ENCODE measurements around the gene INO80E. TPM values are rescaled to one million over a fixed set of nuclear protein-coding genes. Genes with fewer than 3 reads are reported as not detected.

INO80E gene
- total and polyA plus RNA-seq, 2 of the 8 experiments (the other 6 are each of a cell fraction or from before 2014, with no cell fraction given), result 43.0 to 91.2 TPM

DNA sequence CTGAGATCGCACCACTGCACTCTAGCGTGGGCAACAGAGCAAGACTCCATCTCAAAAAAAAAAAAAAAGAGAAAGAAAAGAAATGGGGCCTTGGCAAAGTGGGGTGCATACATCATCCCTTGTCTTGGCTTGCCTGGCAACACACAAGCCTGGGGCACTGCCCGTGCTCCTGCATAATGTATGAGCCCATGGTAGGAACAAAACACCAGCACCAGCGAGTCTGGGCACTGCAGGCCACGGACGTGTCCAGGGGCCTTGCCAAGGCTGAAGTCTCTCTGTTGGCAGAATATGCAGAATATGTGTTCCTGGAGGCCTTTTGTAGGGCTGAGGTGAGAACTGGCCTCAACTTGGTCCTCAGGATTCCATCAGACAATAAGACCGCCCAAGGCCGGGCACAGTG, 53.8 kb downstream of the INO80E start:
- Histone ChIP-seq H2AK5ac (ENCODE audit: low read depth, low read length) (no peak overlapping the region), H3K27me3 (replicated peaks in 1 of 4; ENCODE audit: control insufficient read depth in 3 of 4, extremely low read depth in 1 of 4, insufficient read depth in 3 of 4, low read length in 3 of 4) (peaks cover 0 to 9% (median 2%) of the 10 kb centered on the region in 4 experiments; a peak in 2 of 7 replicates), H2BK20ac (ENCODE audit: low read length) (no peak overlapping the region), H3K14ac (ENCODE audit: insufficient read length) (no peak overlapping the region), H3K23ac (ENCODE audit: insufficient read length) (no peak overlapping the region), H4K8ac (ENCODE audit: extremely low read depth, insufficient read depth, low read length) (peak overlapping the region; percentile 64; the same call in 1 of the 2 replicates), H3K23me2 (ENCODE audit: low read depth, low read length) (peaks cover 13% of the 10 kb centered on the region), H3K4me1 (replicated peaks in 1 of 4; ENCODE audit: control insufficient read depth in 3 of 4, insufficient read depth in 4 of 4, low read length in 3 of 4) (peaks cover 0 to 4% (median 2%) of the 10 kb centered on the region in 4 experiments; a peak in 3 of 7 replicates), H2AFZ (ENCODE audit: low read length) (no peak overlapping the region), H3K18ac (ENCODE audit: extremely low read depth, low read length) (no peak overlapping the region), H3K4ac (replicated peaks; ENCODE audit: insufficient read length, low read depth, low read length) (no peak overlapping the region), H3K9ac (replicated peaks in 1 of 4; ENCODE audit: extremely low read depth in 1 of 4, low read depth in 3 of 4, low read length in 3 of 4) (no peak overlapping the region), H2BK15ac (ENCODE audit: low read length) (no peak overlapping the region), H3K79me1 (ENCODE audit: low read depth, low read length) (peaks cover 3% of the 10 kb centered on the region; the same call in 1 of the 2 replicates), H3K36me3 (ENCODE audit: control insufficient read depth in 2 of 4, insufficient read depth in 4 of 4, low read length in 3 of 4) (no peaks in the 10 kb centered on the region), H3K56ac (replicated peaks; ENCODE audit: insufficient read length, low read depth, low read length) (no peak overlapping the region), H3K4me2 (ENCODE audit: insufficient read depth in 1 of 2, low read depth in 2 of 2, low read length in 2 of 2) (no peak overlapping the region), H2BK5ac (ENCODE audit: low read depth, low read length) (no peak overlapping the region), H3K27ac (ENCODE audit: low read depth, low read length) (no peak overlapping the region), H4K20me1 (replicated peaks in 1 of 2; ENCODE audit: control insufficient read depth in 1 of 2, insufficient read depth in 2 of 2, low read length in 2 of 2) (peaks cover 0 to 5% of the 10 kb centered on the region in 2 experiments), H2BK12ac (ENCODE audit: low read depth, low read length) (no peak overlapping the region), H3K79me2 (ENCODE audit: control insufficient read depth in 1 of 2, insufficient read depth in 2 of 2, low read length in 2 of 2) (no peaks in the 10 kb centered on the region), H3K9me3 (ENCODE audit: insufficient read depth in 2 of 2, low read depth in 1 of 2, low read length in 1 of 2) (no peaks in the 10 kb centered on the region), H2BK120ac (replicated peaks; ENCODE audit: low read depth, low read length) (no peak overlapping the region), H3K4me3 (ENCODE audit: extremely low read depth in 1 of 4, insufficient read depth in 2 of 4, low read depth in 3 of 4, low read length in 4 of 4) (no peak overlapping the region), H4K91ac (replicated peaks; ENCODE audit: insufficient read length, low read length) (no peak overlapping the region), H4K5ac (ENCODE audit: insufficient read length, low read depth, low read length) (no peak overlapping the region)
- no peak for FAIRE-seq
- ChIA-PET POLR2A (ENCODE audit: partially characterized antibody) (no interaction called here), CTCF (ENCODE audit: partially characterized antibody) (interaction anchor here (1.7 to 6.1 kb wide), 2 partner anchors 12 to 18 kb away, joined by 3 to 23 read pairs; partner anchors contain the start of gene TLCD3B)
- DNase-seq (ENCODE audit: low read depth in 1 of 2, low spot score in 2 of 2), result no peak
- 88% methylated on average over 8 of the region's 8 CpGs; no CpG with 5 or more reads in 1 of the 2 experiments for WGBS, 2 experiments (ENCODE audit: extremely low coverage in 1 of 2, insufficient coverage in 1 of 2, insufficient read length in 1 of 2, insufficient replicate concordance in 2 of 2, low coverage in 1 of 2, low lambda C conversion rate in 2 of 2, missing lambda C conversion rate in 1 of 2)
- TF ChIP-seq RXRA (IDR thresholded peaks at IDR 0.05; ENCODE audit: insufficient read depth, low read depth, low read length), result no peak
- TF ChIP-seq TCF12 (IDR thresholded peaks at IDR 0.05; ENCODE audit: low read depth, low read length), result no peak
- TF ChIP-seq FOSL1 (IDR thresholded peaks at IDR 0.05; ENCODE audit: insufficient read depth, low read depth, low read length), result no peak
- no peak for TF ChIP-seq SP2 (IDR thresholded peaks at IDR 0.05; ENCODE audit: low read length)
- TF ChIP-seq JUND (IDR thresholded peaks at IDR 0.05; ENCODE audit: low read length), result no peak
- TF ChIP-seq SIN3A (conservative IDR thresholded peaks at IDR 0.05 in 1 of 2, IDR thresholded peaks at IDR 0.05 in 1 of 2; ENCODE audit: low read depth in 1 of 2, low read length in 2 of 2), result no peak
- no peak for TF ChIP-seq CHD2 (IDR thresholded peaks at IDR 0.05; ENCODE audit: low read length)
- no peak for TF ChIP-seq CHD1 (IDR thresholded peaks at IDR 0.05; ENCODE audit: low read depth, low read length)
- no peak for TF ChIP-seq ATF3 (IDR thresholded peaks at IDR 0.05; ENCODE audit: insufficient read depth, low read depth, low read length)
- no peak for TF ChIP-seq SIRT6 (IDR thresholded peaks at IDR 0.05; ENCODE audit: low read length)
- no peak for TF ChIP-seq POLR2AphosphoS5 (IDR thresholded peaks at IDR 0.05; ENCODE audit: low read depth, low read length)
- no peak for TF ChIP-seq CREB1 (IDR thresholded peaks at IDR 0.05)
- TF ChIP-seq TAF7 (optimal IDR thresholded peaks at IDR 0.05; ENCODE audit: borderline replicate concordance, low read depth, low read length), result no peak
